CD14-positive monocyte (primary cell): ENCODE data around the gene NPPB. TPM values are rescaled to one million over a fixed set of nuclear protein-coding genes. Genes with fewer than 3 reads are reported as not detected.

Experiments
- DNase-seq, 3 donors: peaks; one replicate each; pipeline ENCODE4 v3.0.0-alpha.2; 2011 to 2022
- H2AFZ ChIP-seq: 2 replicates; pipeline ENCODE4 v1.6.0; 2012; ENCODE audit warnings: mild to moderate bottlenecking, low read depth, low read length, inconsistent platforms; ENCODE audit not compliant: insufficient read depth, poor library complexity, severe bottlenecking
- H3K27ac ChIP-seq, 2 donors: 1 replicate in 1 of 2; 2 replicates in 1 of 2; pipeline ENCODE4 v1.5.1; 2012 to 2013; ENCODE audit warnings: low read length in 2 of 2, control low read depth in 1 of 2, inconsistent platforms in 1 of 2, low read depth in 1 of 2, mild to moderate bottlenecking in 1 of 2
- H3K27me3 ChIP-seq, 2 donors: one replicate each; pipeline versions ENCODE4 v1.6.0 to v1.6.1; 2011 to 2013; ENCODE audit warnings: low read length in 2 of 2; ENCODE audit not compliant: control insufficient read depth in 2 of 2, insufficient read depth in 2 of 2
- H3K36me3 ChIP-seq, 2 donors: replicated peaks in 1 of 2; 1 replicate in 1 of 2; 2 replicates in 1 of 2; pipeline versions ENCODE4 v1.5.1 to v1.6.1; 2012 to 2013; ENCODE audit warnings: low read length in 2 of 2, control low read depth in 1 of 2, inconsistent platforms in 1 of 2, mild to moderate bottlenecking in 1 of 2; ENCODE audit not compliant: insufficient read depth in 2 of 2, control insufficient read depth in 1 of 2
- H3K4me1 ChIP-seq, 2 donors: 1 replicate in 1 of 2; 2 replicates in 1 of 2; pipeline versions ENCODE4 v1.5.1 to v1.6.1; 2012 to 2013; ENCODE audit warnings: low read length in 2 of 2, control low read depth in 1 of 2, inconsistent platforms in 1 of 2, mild to moderate bottlenecking in 1 of 2, moderate library complexity in 1 of 2; ENCODE audit not compliant: insufficient read depth in 2 of 2, control insufficient read depth in 1 of 2
- H3K4me2 ChIP-seq: replicated peaks from 2 replicates; pipeline ENCODE3; 2012; ENCODE audit warnings: low read length, moderate library complexity, mild to moderate bottlenecking; ENCODE audit not compliant: poor library complexity, severe bottlenecking; ENCODE audit errors: extremely low read depth
- H3K4me3 ChIP-seq, 3 experiments: fragments of 200-600 bp in 1 of 3; sonication (generic) in 1 of 3; replicated peaks in 1 of 3; 1 replicate in 2 of 3; 2 replicates in 1 of 3; pipeline ENCODE4 v1.5.1; 2011 to 2013; ENCODE audit warnings: low read length in 3 of 3, mild to moderate bottlenecking in 3 of 3, control low read depth in 2 of 3, low read depth in 2 of 3, inconsistent platforms in 1 of 3, moderate library complexity in 1 of 3
- H3K79me2 ChIP-seq: 2 replicates; pipeline ENCODE4 v1.6.0; 2012; ENCODE audit warnings: mild to moderate bottlenecking, control low read depth, inconsistent platforms, low read length, moderate library complexity; ENCODE audit not compliant: insufficient read depth
- H3K9ac ChIP-seq: 2 replicates; pipeline ENCODE4 v1.6.0; 2017; ENCODE audit warnings: low read length, mild to moderate bottlenecking; ENCODE audit not compliant: insufficient read depth, poor library complexity, severe bottlenecking
- H3K9me3 ChIP-seq, 2 donors: replicated peaks in 1 of 2; 1 replicate in 1 of 2; 2 replicates in 1 of 2; pipeline versions ENCODE4 v1.5.1 to v1.6.1; 2012 to 2013; ENCODE audit warnings: low read length in 2 of 2, control low read depth in 1 of 2; ENCODE audit not compliant: control insufficient read depth in 1 of 2, insufficient read depth in 1 of 2
- H4K20me1 ChIP-seq: 2 replicates; pipeline ENCODE4 v1.6.0; 2012; ENCODE audit warnings: mild to moderate bottlenecking, low read length, control low read depth, moderate library complexity; ENCODE audit not compliant: insufficient read depth
- H3K27ac Mint-ChIP-seq, 7 donors: one replicate each; pipeline ENCODE4 v1.8.0; 2020; ENCODE audit warnings: mild to moderate bottlenecking in 7 of 7, mixed read lengths in 7 of 7, moderate library complexity in 6 of 7, inconsistent platforms in 2 of 7
- H3K27me3 Mint-ChIP-seq, 3 donors: one replicate each; pipeline ENCODE4 v1.8.0; 2021 to 2022; ENCODE audit warnings: low read depth in 3 of 3, mild to moderate bottlenecking in 3 of 3, mixed read lengths in 3 of 3, moderate library complexity in 3 of 3, inconsistent platforms in 1 of 3
- H3K36me3 Mint-ChIP-seq, 2 donors: one replicate each; pipeline ENCODE4 v1.8.0; 2020; ENCODE audit warnings: mixed read lengths in 2 of 2, inconsistent platforms in 1 of 2, mild to moderate bottlenecking in 1 of 2
- H3K4me1 Mint-ChIP-seq: one replicate; pipeline ENCODE4 v1.8.0; 2020; ENCODE audit warnings: mild to moderate bottlenecking, mixed read lengths
- H3K4me3 Mint-ChIP-seq, 2 donors: one replicate each; pipeline ENCODE4 v1.8.0; 2020; ENCODE audit warnings: mild to moderate bottlenecking in 2 of 2, mixed read lengths in 2 of 2, moderate library complexity in 1 of 2
- H3K9me3 Mint-ChIP-seq, 7 donors: one replicate each; pipeline ENCODE4 v1.8.0; 2020 to 2022; ENCODE audit warnings: mixed read lengths in 7 of 7, mild to moderate bottlenecking in 6 of 7, moderate library complexity in 6 of 7, inconsistent platforms in 2 of 7
- CTCF ChIP-seq: fragments of 200-600 bp; IDR thresholded peaks from one replicate; pipeline ENCODE4 v1.8.0; 2022; ENCODE audit warnings: antibody characterized with exemption, mild to moderate bottlenecking
- WGBS: methylation state at CpG from one replicate; pipeline ENCODE4 v1.1.5; 2013; ENCODE audit warnings: missing lambda C conversion rate; ENCODE audit not compliant: insufficient coverage; 5-methylcytosine and 5-hydroxymethylcytosine counted together
- intact Hi-C, 2 donors: fragments of 100-400 bp; cut with micrococcal nuclease; formaldehyde crosslinking; loops; one replicate each; pipeline versions ENCODE4 v1.15.0 to v1.15.1; 2023
- polyA plus RNA-seq, 3 donors: library from polyadenylated mRNA; depleted of rRNA in 1 of 3; unstranded in 2 of 3; stranded (reverse) in 1 of 3; fragments of 300-500 nt in 2 of 3; fragments of >200 nt in 1 of 3; fragmentation: Illumina TruSeq in 2 of 3; gene quantifications; 1 replicate in 2 of 3; 2 replicates in 1 of 3; pipeline ENCODE4 v1.2.3, GENCODE V29; 2012 to 2021

NPPB gene
- polyA plus RNA-seq, 3 donors: not detected

DNA sequence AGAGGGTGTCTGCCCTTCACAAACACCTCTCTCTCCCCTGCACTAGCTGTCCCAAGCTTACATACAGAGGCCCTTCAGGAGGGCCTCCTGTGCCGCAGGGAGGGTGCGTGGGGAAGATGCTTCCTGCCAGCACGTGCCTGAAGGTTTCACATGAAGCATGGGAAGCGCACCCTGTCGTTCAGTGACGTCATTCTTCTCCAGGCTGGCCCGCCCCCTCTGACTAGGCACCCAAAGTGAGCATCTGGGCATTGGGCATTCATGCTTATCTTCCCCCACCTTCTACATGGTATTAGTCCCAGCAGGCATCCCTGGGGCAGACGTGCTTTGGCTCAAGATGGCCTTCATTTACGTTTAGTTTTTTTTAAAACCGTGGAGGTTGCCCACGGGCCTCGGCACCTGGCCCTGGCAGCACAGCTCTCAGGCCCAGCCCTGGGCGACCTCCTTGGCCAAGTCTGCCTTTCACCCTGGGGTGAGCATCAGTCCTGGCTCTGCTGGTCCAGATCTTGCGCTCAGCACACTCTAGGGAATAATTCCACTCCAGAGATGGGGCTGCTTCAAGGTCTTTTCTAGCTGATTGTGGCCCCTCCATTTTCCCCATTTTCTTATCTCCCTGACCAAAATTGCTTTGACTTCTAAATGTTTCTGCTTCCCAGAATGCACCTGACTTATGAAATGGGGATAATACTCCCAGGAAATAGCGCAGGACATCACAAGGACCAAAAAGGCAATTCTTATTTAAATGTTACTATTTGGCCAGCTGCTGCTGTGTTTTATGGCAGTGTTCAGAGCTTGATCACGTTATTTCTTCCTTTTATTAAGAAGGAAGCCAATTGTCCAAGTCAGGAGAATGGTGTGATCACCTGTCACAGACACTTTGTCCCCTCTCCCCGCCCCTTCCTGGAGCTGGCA is 17.2 kb downstream of the NPPB start:
- peak overlapping the region in 1 of 2 donors; percentile 40 for H3K4me3 Mint-ChIP-seq
- no peak for TF ChIP-seq CTCF
- WGBS: 46% methylated on average over 15 of the region's 17 CpGs
- H3K9me3 ChIP-seq: no peaks in the 10 kb centered on the region
- peak overlapping the region in 1 of 3 experiments; percentile 59 for H3K4me3 ChIP-seq
- no peaks in the 10 kb centered on the region for H3K27me3 Mint-ChIP-seq
- DNase-seq: peak; percentile 8 to 56 (median 26)
- no peaks in the 10 kb centered on the region for H3K27me3 ChIP-seq
- H3K4me2 ChIP-seq: peak overlapping the region; percentile 62
- peaks cover 57 to 79% of the 10 kb centered on the region in 2 donors for H3K36me3 ChIP-seq
- H3K27ac Mint-ChIP-seq: peak overlapping the region in 3 of 7 donors; percentile 68 to 83 (median 69)
- H3K9me3 Mint-ChIP-seq: no peaks in the 10 kb centered on the region
- H3K9ac ChIP-seq: no peak overlapping the region
- H3K27ac ChIP-seq: peak overlapping the region; percentile 56 to 76
- no peak overlapping the region for H2AFZ ChIP-seq
- intact Hi-C loops: no loop called here
- no peaks in the 10 kb centered on the region for H3K79me2 ChIP-seq
- H4K20me1 ChIP-seq: peaks cover 30% of the 10 kb centered on the region
- H3K4me1 ChIP-seq: peaks cover 36 to 41% of the 10 kb centered on the region in 2 donors
- peaks cover 42% of the 10 kb centered on the region for H3K4me1 Mint-ChIP-seq
- peaks cover 81 to 89% of the 10 kb centered on the region in 2 donors for H3K36me3 Mint-ChIP-seq

- Histone ChIP-seq H3K4me2 (no peak overlapping the region), H2AFZ (no peak overlapping the region), H3K9ac (no peak overlapping the region), H3K4me3 (no peak overlapping the region), H3K79me2 (no peaks in the 10 kb centered on the region), H4K20me1 (peaks cover 27% of the 10 kb centered on the region), H3K4me1 (peaks cover 36 to 41% of the 10 kb centered on the region in 2 donors), H3K9me3 (no peaks in the 10 kb centered on the region), H3K36me3 (peaks cover 66 to 81% of the 10 kb centered on the region in 2 donors), H3K27ac (no peak overlapping the region), H3K27me3 (no peaks in the 10 kb centered on the region)
- H3K27me3 Mint-ChIP-seq: no peaks in the 10 kb centered on the region
- WGBS: 97% methylated on average over 18 of the region's 20 CpGs
- no peak overlapping the region for H3K27ac Mint-ChIP-seq
- no peak overlapping the region for H3K4me3 Mint-ChIP-seq
- H3K9me3 Mint-ChIP-seq: no peaks in the 10 kb centered on the region
- no peak for TF ChIP-seq CTCF
- peaks cover 42% of the 10 kb centered on the region for H3K4me1 Mint-ChIP-seq
- H3K36me3 Mint-ChIP-seq: peaks cover 82 to 91% of the 10 kb centered on the region in 2 donors
- no peak for DNase-seq
- intact Hi-C loops: loop anchor here in 1 of 2 donors (1.0 to 2.0 kb wide), 2 partner anchors 53 to 67 kb away; no protein-coding TSS in a partner anchor
Observed at GRCh38 chr1:11839727-11840705, 18.7 kb downstream of the NPPB start.
